Endothelial cell of umbilical vein (primary cell): Measurements from ENCODE around the gene TNS1. TPM values are rescaled to one million over a fixed set of nuclear protein-coding genes. Genes with fewer than 3 reads are reported as not detected.

Source experiments
- BruUV-seq: library from RNA; stranded (reverse); fragments of 400-500 nt; replicated peaks from 2 replicates; lab custom pipeline; 2021; lab: Mats Ljungman, UMichigan
- CTCF ChIA-PET: fragments of 300-600, 350-600 bp; sonication (Branson Sonifier 250); formaldehyde crosslinking; loops from one replicate; lab custom pipeline; 2021; ENCODE audit warnings: antibody characterized with exemption, inconsistent platforms; lab: Charles Lee
- POLR2A ChIA-PET: fragments of 300-600, 350-600 bp; sonication (Branson Sonifier 250); formaldehyde crosslinking; loops from one replicate; lab custom pipeline; 2021; ENCODE audit warnings: antibody characterized with exemption, inconsistent platforms; lab: Charles Lee
- DNase-seq: peaks from one replicate; pipeline ENCODE4 v3.0.0-alpha.2; 2011; ENCODE audit warnings: low read depth, low spot score
- FAIRE-seq: peaks from 2 replicates; lab custom pipeline; 2011; peaks lifted over from hg19 to GRCh38; lab: Jason Lieb, UNC
- H2AFZ ChIP-seq: 2 replicates; pipeline ENCODE4 v1.6.0; 2012; ENCODE audit warnings: low read depth, low read length, control low read depth, inconsistent platforms
- H3K27ac ChIP-seq: 2 replicates; pipeline ENCODE4 v1.5.1; 2011; ENCODE audit warnings: low read depth, mild to moderate bottlenecking, control low read depth, low read length, moderate library complexity; ENCODE audit not compliant: insufficient read depth
- H3K27me3 ChIP-seq, 2 experiments: 2 replicates each; pipeline versions ENCODE4 v1.6.0 to v1.6.1; 2011; ENCODE audit warnings: low read length in 2 of 2, mixed read lengths in 1 of 2; ENCODE audit not compliant: control insufficient read depth in 2 of 2, insufficient read depth in 2 of 2
- H3K36me3 ChIP-seq, 2 experiments: 2 replicates in 1 of 2; 3 replicates in 1 of 2; pipeline ENCODE4 v1.5.1; 2011; ENCODE audit warnings: low read length in 2 of 2, mild to moderate bottlenecking in 1 of 2, moderate library complexity in 1 of 2; ENCODE audit not compliant: control insufficient read depth in 2 of 2, insufficient read depth in 2 of 2; ENCODE audit errors: extremely low read depth in 1 of 2
- H3K4me1 ChIP-seq: 3 replicates; pipeline ENCODE4 v1.5.1; 2011; ENCODE audit warnings: mild to moderate bottlenecking, low read length; ENCODE audit not compliant: control insufficient read depth, insufficient read depth; ENCODE audit errors: extremely low read depth
- H3K4me2 ChIP-seq: 2 replicates; pipeline ENCODE4 v1.6.1; 2011; ENCODE audit warnings: low read length, control low read depth, mixed read lengths; ENCODE audit not compliant: insufficient read depth
- H3K4me3 ChIP-seq, 3 experiments: fragments of 200-600 bp in 1 of 3; sonication (generic), shearing (Covaris generic) in 1 of 3; replicated peaks in 1 of 3; 2 replicates each; pipeline ENCODE4 v1.5.1; 2011 to 2016; ENCODE audit warnings: control low read depth in 3 of 3, low read length in 3 of 3, mild to moderate bottlenecking in 2 of 3, inconsistent platforms in 1 of 3, low read depth in 1 of 3, moderate library complexity in 1 of 3; ENCODE audit not compliant: insufficient read depth in 1 of 3
- H3K79me2 ChIP-seq: 2 replicates; pipeline ENCODE4 v1.6.0; 2012; ENCODE audit warnings: low read length, inconsistent platforms; ENCODE audit not compliant: control insufficient read depth, insufficient read depth
- H3K9ac ChIP-seq: replicated peaks from 2 replicates; pipeline ENCODE3; 2011; ENCODE audit warnings: low read length, control low read depth; ENCODE audit not compliant: insufficient read depth; ENCODE audit errors: extremely low read depth
- H3K9me1 ChIP-seq: replicated peaks from 3 replicates; pipeline ENCODE4 v1.6.0; 2011; ENCODE audit warnings: mild to moderate bottlenecking, low read length; ENCODE audit not compliant: control insufficient read depth, insufficient read depth; ENCODE audit errors: extremely low read depth
- H3K9me3 ChIP-seq: replicated peaks from 2 replicates; pipeline ENCODE4 v1.5.1; 2012; ENCODE audit warnings: low read length, inconsistent platforms; ENCODE audit not compliant: control insufficient read depth, insufficient read depth
- H4K20me1 ChIP-seq: replicated peaks from 2 replicates; pipeline ENCODE3; 2011; ENCODE audit warnings: mild to moderate bottlenecking, low read length; ENCODE audit not compliant: control insufficient read depth, insufficient read depth; ENCODE audit errors: extremely low read depth
- EZH2 ChIP-seq: IDR thresholded peaks from 2 replicates; pipeline ENCODE4 v1.6.1; 2012; ENCODE audit warnings: borderline replicate concordance, low read depth, mild to moderate bottlenecking, moderate library complexity, low read length, inconsistent platforms; ENCODE audit not compliant: severe bottlenecking
- FOS ChIP-seq: IDR thresholded peaks from 2 replicates; pipeline ENCODE4 v1.6.1; 2011; ENCODE audit warnings: mild to moderate bottlenecking, low read length, moderate library complexity, borderline replicate concordance; ENCODE audit not compliant: insufficient read depth
- GATA2 ChIP-seq: IDR thresholded peaks from 2 replicates; pipeline ENCODE4 v1.7.0; 2011; ENCODE audit warnings: low read depth, mild to moderate bottlenecking, moderate library complexity, mixed read lengths, low read length; ENCODE audit not compliant: insufficient read length, insufficient read depth
- JUN ChIP-seq: IDR thresholded peaks from 2 replicates; pipeline ENCODE4 v1.6.1; 2011; ENCODE audit warnings: borderline replicate concordance, low read depth; ENCODE audit not compliant: insufficient read length, insufficient read depth
- MAX ChIP-seq: IDR thresholded peaks from 2 replicates; pipeline ENCODE4 v1.6.1; 2011; ENCODE audit not compliant: insufficient read depth, insufficient read length
- MYC ChIP-seq: IDR thresholded peaks from one replicate; pipeline ENCODE4 v1.6.1; 2011; ENCODE audit warnings: mild to moderate bottlenecking, low read depth, low read length
- POLR2A ChIP-seq: IDR thresholded peaks from 2 replicates; pipeline ENCODE4 v1.6.1; 2012; ENCODE audit warnings: low read depth, mild to moderate bottlenecking, control low read depth, low read length
- POLR2AphosphoS5 ChIP-seq: IDR thresholded peaks from 2 replicates; pipeline ENCODE4 v1.6.1; 2012; ENCODE audit warnings: low read depth, mild to moderate bottlenecking, control low read depth, low read length, moderate library complexity; ENCODE audit not compliant: insufficient read depth
- dilution Hi-C: fragments of 300-500 bp; cut with MboI; formaldehyde crosslinking; loops from one replicate; pipeline ENCODE4 v1.15.0; 2019; ENCODE audit warnings: low sequenced_read_pairs; ENCODE audit not compliant: extremely low pct_ligation_motif_present
- intact Hi-C: fragments of 100-400 bp; cut with micrococcal nuclease; formaldehyde crosslinking; loops from one replicate; pipeline ENCODE4 v1.10.0; 2022
- polyA plus RNA-seq, 4 experiments: library from polyadenylated mRNA; depleted of rRNA in 3 of 4; stranded (reverse) in 3 of 4; unstranded in 1 of 4; fragments of >200 nt; gene quantifications; 2 replicates each; pipeline versions ENCODE4 v1.2.1 to v1.2.3, GENCODE V29; 2011 to 2012; ENCODE audit warnings: missing spikeins in 1 of 4
- total RNA-seq: library from RNA; stranded (reverse); gene quantifications from 2 replicates; pipeline ENCODE4 v1.2.3, GENCODE V29; 2021
- TF ChIP-seq, protein P1 (sequence below), 2 donors: IDR thresholded peaks; 1 replicate in 1 of 2; 2 replicates in 1 of 2; pipeline ENCODE4 v1.5.1; 2011; ENCODE audit warnings: low read length in 2 of 2, mild to moderate bottlenecking in 2 of 2, moderate library complexity in 2 of 2, control low read depth in 1 of 2, inconsistent platforms in 1 of 2, low read depth in 1 of 2; ENCODE audit not compliant: insufficient read depth in 1 of 2; ENCODE audit errors: extremely low read depth in 1 of 2

Gene TNS1
- total and polyA plus RNA-seq, 2 donors (not counting 3 experiments of a cell fraction or from before 2014, with no cell fraction given) = 11.0 to 52.1 TPM

- no peak overlapping the region for H3K4me3 ChIP-seq
- H3K9me1 ChIP-seq = no peaks in the 10 kb centered on the region
- H3K9me3 ChIP-seq = no peaks in the 10 kb centered on the region
- dilution Hi-C loops = no loop called here
- no TSS peak for BruUV-seq
- no peaks in the 10 kb centered on the region for H3K4me1 ChIP-seq
- CTCF ChIA-PET = interaction anchor here (0.6 to 10.3 kb wide), 57 partner anchors 8 to 1092 kb away, joined by 3 to 341 read pairs (median 5); partner anchors contain the start of gene RUFY4
- no peaks in the 10 kb centered on the region for H3K79me2 ChIP-seq
- no peak for TF ChIP-seq POLR2AphosphoS5
- TF ChIP-seq, protein P1, sequence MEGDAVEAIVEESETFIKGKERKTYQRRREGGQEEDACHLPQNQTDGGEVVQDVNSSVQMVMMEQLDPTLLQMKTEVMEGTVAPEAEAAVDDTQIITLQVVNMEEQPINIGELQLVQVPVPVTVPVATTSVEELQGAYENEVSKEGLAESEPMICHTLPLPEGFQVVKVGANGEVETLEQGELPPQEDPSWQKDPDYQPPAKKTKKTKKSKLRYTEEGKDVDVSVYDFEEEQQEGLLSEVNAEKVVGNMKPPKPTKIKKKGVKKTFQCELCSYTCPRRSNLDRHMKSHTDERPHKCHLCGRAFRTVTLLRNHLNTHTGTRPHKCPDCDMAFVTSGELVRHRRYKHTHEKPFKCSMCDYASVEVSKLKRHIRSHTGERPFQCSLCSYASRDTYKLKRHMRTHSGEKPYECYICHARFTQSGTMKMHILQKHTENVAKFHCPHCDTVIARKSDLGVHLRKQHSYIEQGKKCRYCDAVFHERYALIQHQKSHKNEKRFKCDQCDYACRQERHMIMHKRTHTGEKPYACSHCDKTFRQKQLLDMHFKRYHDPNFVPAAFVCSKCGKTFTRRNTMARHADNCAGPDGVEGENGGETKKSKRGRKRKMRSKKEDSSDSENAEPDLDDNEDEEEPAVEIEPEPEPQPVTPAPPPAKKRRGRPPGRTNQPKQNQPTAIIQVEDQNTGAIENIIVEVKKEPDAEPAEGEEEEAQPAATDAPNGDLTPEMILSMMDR (IDR thresholded peaks at IDR 0.05; ENCODE audit: extremely low read depth in 1 of 2, insufficient read depth in 1 of 2, low read depth in 1 of 2, low read length in 2 of 2) = peak; percentile 90 to 95
- TF ChIP-seq POLR2A = no peak
- no peak for TF ChIP-seq MYC
- H3K9ac ChIP-seq = no peak overlapping the region
- H3K27me3 ChIP-seq = peaks cover 1 to 4% of the 10 kb centered on the region in 2 experiments
- DNase-seq (peak; percentile 73), FAIRE-seq (peak; percentile 94)
- no peaks in the 10 kb centered on the region for H4K20me1 ChIP-seq
- no peak overlapping the region for H3K4me2 ChIP-seq
- peak overlapping the region; percentile 55 for H2AFZ ChIP-seq
- H3K27ac ChIP-seq = no peak overlapping the region
- intact Hi-C loops = loop anchor here (1.0 kb wide), 6 partner anchors 101 to 289 kb away; no protein-coding TSS in a partner anchor
- POLR2A ChIA-PET = no interaction called here
- no peaks in the 10 kb centered on the region for H3K36me3 ChIP-seq
Measured at GRCh38 chr2:217785544-217786045, 217.2 kb downstream of the TNS1 start.

GRCh38 chr2:217784996-217785543 lies 217.7 kb downstream of the TNS1 start:
- POLR2A ChIA-PET = no interaction called here
- Histone ChIP-seq H3K27me3 (peaks cover 1 to 4% of the 10 kb centered on the region in 2 experiments), H3K4me1 (no peaks in the 10 kb centered on the region), H3K4me3 (no peak overlapping the region), H3K9me1 (no peaks in the 10 kb centered on the region), H4K20me1 (no peaks in the 10 kb centered on the region), H3K36me3 (no peaks in the 10 kb centered on the region), H3K9me3 (no peaks in the 10 kb centered on the region), H3K27ac (no peak overlapping the region), H3K9ac (no peak overlapping the region), H3K4me2 (no peak overlapping the region), H3K79me2 (no peaks in the 10 kb centered on the region), H2AFZ (peak overlapping the region; percentile 55)
- DNase-seq = no peak
- TF ChIP-seq POLR2AphosphoS5 = no peak
- no peak for TF ChIP-seq FOS
- no peak for TF ChIP-seq EZH2
- no peak for TF ChIP-seq MAX
- no peak for TF ChIP-seq POLR2A
- TF ChIP-seq JUN = no peak
- TF ChIP-seq MYC = no peak
- TF ChIP-seq, protein P1 (IDR thresholded peaks at IDR 0.05; ENCODE audit: extremely low read depth in 1 of 2, insufficient read depth in 1 of 2, low read depth in 1 of 2, low read length in 2 of 2) = no peak
- no peak for TF ChIP-seq GATA2
- BruUV-seq = no TSS peak
- intact Hi-C loops (loop anchor here (1.0 kb wide), 6 partner anchors 101 to 289 kb away; no protein-coding TSS in a partner anchor), dilution Hi-C loops (no loop called here)
- CTCF ChIA-PET = interaction anchor here (0.7 to 10.3 kb wide), 43 partner anchors 10 to 884 kb away, joined by 3 to 341 read pairs (median 7); partner anchors contain the start of gene RUFY4
- FAIRE-seq = no peak
